Endothelial cell of umbilical vein (primary cell): Measurements from ENCODE around the gene RABEPK. TPM values are rescaled to one million over a fixed set of nuclear protein-coding genes. Genes with fewer than 3 reads are reported as not detected.

Source experiments
- BruUV-seq: library from RNA; stranded (reverse); fragments of 400-500 nt; replicated peaks from 2 replicates; lab custom pipeline; 2021; lab: Mats Ljungman, UMichigan
- CTCF ChIA-PET: fragments of 300-600, 350-600 bp; sonication (Branson Sonifier 250); formaldehyde crosslinking; loops from one replicate; lab custom pipeline; 2021; ENCODE audit warnings: antibody characterized with exemption, inconsistent platforms; lab: Charles Lee
- POLR2A ChIA-PET: fragments of 300-600, 350-600 bp; sonication (Branson Sonifier 250); formaldehyde crosslinking; loops from one replicate; lab custom pipeline; 2021; ENCODE audit warnings: antibody characterized with exemption, inconsistent platforms; lab: Charles Lee
- DNase-seq: peaks from one replicate; pipeline ENCODE4 v3.0.0-alpha.2; 2011; ENCODE audit warnings: low read depth, low spot score
- FAIRE-seq: peaks from 2 replicates; lab custom pipeline; 2011; peaks lifted over from hg19 to GRCh38; lab: Jason Lieb, UNC
- H2AFZ ChIP-seq: 2 replicates; pipeline ENCODE4 v1.6.0; 2012; ENCODE audit warnings: low read depth, low read length, control low read depth, inconsistent platforms
- H3K27ac ChIP-seq: 2 replicates; pipeline ENCODE4 v1.5.1; 2011; ENCODE audit warnings: low read depth, mild to moderate bottlenecking, control low read depth, low read length, moderate library complexity; ENCODE audit not compliant: insufficient read depth
- H3K27me3 ChIP-seq, 2 experiments: 2 replicates each; pipeline versions ENCODE4 v1.6.0 to v1.6.1; 2011; ENCODE audit warnings: low read length in 2 of 2, mixed read lengths in 1 of 2; ENCODE audit not compliant: control insufficient read depth in 2 of 2, insufficient read depth in 2 of 2
- H3K36me3 ChIP-seq, 2 experiments: 2 replicates in 1 of 2; 3 replicates in 1 of 2; pipeline ENCODE4 v1.5.1; 2011; ENCODE audit warnings: low read length in 2 of 2, mild to moderate bottlenecking in 1 of 2, moderate library complexity in 1 of 2; ENCODE audit not compliant: control insufficient read depth in 2 of 2, insufficient read depth in 2 of 2; ENCODE audit errors: extremely low read depth in 1 of 2
- H3K4me1 ChIP-seq: 3 replicates; pipeline ENCODE4 v1.5.1; 2011; ENCODE audit warnings: mild to moderate bottlenecking, low read length; ENCODE audit not compliant: control insufficient read depth, insufficient read depth; ENCODE audit errors: extremely low read depth
- H3K4me2 ChIP-seq: 2 replicates; pipeline ENCODE4 v1.6.1; 2011; ENCODE audit warnings: low read length, control low read depth, mixed read lengths; ENCODE audit not compliant: insufficient read depth
- H3K4me3 ChIP-seq, 3 experiments: fragments of 200-600 bp in 1 of 3; sonication (generic), shearing (Covaris generic) in 1 of 3; replicated peaks in 1 of 3; 2 replicates each; pipeline ENCODE4 v1.5.1; 2011 to 2016; ENCODE audit warnings: control low read depth in 3 of 3, low read length in 3 of 3, mild to moderate bottlenecking in 2 of 3, inconsistent platforms in 1 of 3, low read depth in 1 of 3, moderate library complexity in 1 of 3; ENCODE audit not compliant: insufficient read depth in 1 of 3
- H3K79me2 ChIP-seq: 2 replicates; pipeline ENCODE4 v1.6.0; 2012; ENCODE audit warnings: low read length, inconsistent platforms; ENCODE audit not compliant: control insufficient read depth, insufficient read depth
- H3K9ac ChIP-seq: replicated peaks from 2 replicates; pipeline ENCODE3; 2011; ENCODE audit warnings: low read length, control low read depth; ENCODE audit not compliant: insufficient read depth; ENCODE audit errors: extremely low read depth
- H3K9me1 ChIP-seq: replicated peaks from 3 replicates; pipeline ENCODE4 v1.6.0; 2011; ENCODE audit warnings: mild to moderate bottlenecking, low read length; ENCODE audit not compliant: control insufficient read depth, insufficient read depth; ENCODE audit errors: extremely low read depth
- H3K9me3 ChIP-seq: replicated peaks from 2 replicates; pipeline ENCODE4 v1.5.1; 2012; ENCODE audit warnings: low read length, inconsistent platforms; ENCODE audit not compliant: control insufficient read depth, insufficient read depth
- H4K20me1 ChIP-seq: replicated peaks from 2 replicates; pipeline ENCODE3; 2011; ENCODE audit warnings: mild to moderate bottlenecking, low read length; ENCODE audit not compliant: control insufficient read depth, insufficient read depth; ENCODE audit errors: extremely low read depth
- EZH2 ChIP-seq: IDR thresholded peaks from 2 replicates; pipeline ENCODE4 v1.6.1; 2012; ENCODE audit warnings: borderline replicate concordance, low read depth, mild to moderate bottlenecking, moderate library complexity, low read length, inconsistent platforms; ENCODE audit not compliant: severe bottlenecking
- FOS ChIP-seq: IDR thresholded peaks from 2 replicates; pipeline ENCODE4 v1.6.1; 2011; ENCODE audit warnings: mild to moderate bottlenecking, low read length, moderate library complexity, borderline replicate concordance; ENCODE audit not compliant: insufficient read depth
- GATA2 ChIP-seq: IDR thresholded peaks from 2 replicates; pipeline ENCODE4 v1.7.0; 2011; ENCODE audit warnings: low read depth, mild to moderate bottlenecking, moderate library complexity, mixed read lengths, low read length; ENCODE audit not compliant: insufficient read length, insufficient read depth
- dilution Hi-C: fragments of 300-500 bp; cut with MboI; formaldehyde crosslinking; loops from one replicate; pipeline ENCODE4 v1.15.0; 2019; ENCODE audit warnings: low sequenced_read_pairs; ENCODE audit not compliant: extremely low pct_ligation_motif_present
- intact Hi-C: fragments of 100-400 bp; cut with micrococcal nuclease; formaldehyde crosslinking; loops from one replicate; pipeline ENCODE4 v1.10.0; 2022
- polyA plus RNA-seq, 4 experiments: library from polyadenylated mRNA; depleted of rRNA in 3 of 4; stranded (reverse) in 3 of 4; unstranded in 1 of 4; fragments of >200 nt; gene quantifications; 2 replicates each; pipeline versions ENCODE4 v1.2.1 to v1.2.3, GENCODE V29; 2011 to 2012; ENCODE audit warnings: missing spikeins in 1 of 4
- small RNA-seq: library from RNA; depleted of rRNA; stranded (forward); fragments of <200 nt; gene quantifications from one replicate; pipeline ENCODE3, GENCODE V24; 2012; ENCODE audit warnings: low replicate concordance, low read depth; ENCODE audit not compliant: insufficient read depth, insufficient read length
- total RNA-seq: library from RNA; stranded (reverse); gene quantifications from 2 replicates; pipeline ENCODE4 v1.2.3, GENCODE V29; 2021
- TF ChIP-seq, protein P1 (sequence below), 2 donors: IDR thresholded peaks; 1 replicate in 1 of 2; 2 replicates in 1 of 2; pipeline ENCODE4 v1.5.1; 2011; ENCODE audit warnings: low read length in 2 of 2, mild to moderate bottlenecking in 2 of 2, moderate library complexity in 2 of 2, control low read depth in 1 of 2, inconsistent platforms in 1 of 2, low read depth in 1 of 2; ENCODE audit not compliant: insufficient read depth in 1 of 2; ENCODE audit errors: extremely low read depth in 1 of 2

Gene RABEPK
- total and polyA plus RNA-seq, 2 donors (not counting 3 experiments of a cell fraction or from before 2014, with no cell fraction given) = 18.2 to 23.0 TPM

- H3K9me3 ChIP-seq = no peaks in the 10 kb centered on the region
- peaks cover 2% of the 10 kb centered on the region for H4K20me1 ChIP-seq
- no peak overlapping the region for H3K9ac ChIP-seq
- H3K27me3 ChIP-seq = no peaks in the 10 kb centered on the region
- TF ChIP-seq, protein P1, sequence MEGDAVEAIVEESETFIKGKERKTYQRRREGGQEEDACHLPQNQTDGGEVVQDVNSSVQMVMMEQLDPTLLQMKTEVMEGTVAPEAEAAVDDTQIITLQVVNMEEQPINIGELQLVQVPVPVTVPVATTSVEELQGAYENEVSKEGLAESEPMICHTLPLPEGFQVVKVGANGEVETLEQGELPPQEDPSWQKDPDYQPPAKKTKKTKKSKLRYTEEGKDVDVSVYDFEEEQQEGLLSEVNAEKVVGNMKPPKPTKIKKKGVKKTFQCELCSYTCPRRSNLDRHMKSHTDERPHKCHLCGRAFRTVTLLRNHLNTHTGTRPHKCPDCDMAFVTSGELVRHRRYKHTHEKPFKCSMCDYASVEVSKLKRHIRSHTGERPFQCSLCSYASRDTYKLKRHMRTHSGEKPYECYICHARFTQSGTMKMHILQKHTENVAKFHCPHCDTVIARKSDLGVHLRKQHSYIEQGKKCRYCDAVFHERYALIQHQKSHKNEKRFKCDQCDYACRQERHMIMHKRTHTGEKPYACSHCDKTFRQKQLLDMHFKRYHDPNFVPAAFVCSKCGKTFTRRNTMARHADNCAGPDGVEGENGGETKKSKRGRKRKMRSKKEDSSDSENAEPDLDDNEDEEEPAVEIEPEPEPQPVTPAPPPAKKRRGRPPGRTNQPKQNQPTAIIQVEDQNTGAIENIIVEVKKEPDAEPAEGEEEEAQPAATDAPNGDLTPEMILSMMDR (IDR thresholded peaks at IDR 0.05; ENCODE audit: extremely low read depth in 1 of 2, insufficient read depth in 1 of 2, low read depth in 1 of 2, low read length in 2 of 2) = no peak
- TF ChIP-seq EZH2 = no peak
- no peak for TF ChIP-seq GATA2
- no peak for TF ChIP-seq FOS
- H3K4me2 ChIP-seq = no peak overlapping the region
- no peaks in the 10 kb centered on the region for H3K9me1 ChIP-seq
- ChIA-PET CTCF (interaction anchor here (1.0 kb wide), 1 partner anchor 33 kb away, joined by 3 read pairs; no protein-coding TSS in a partner anchor), POLR2A (no interaction called here)
- no peaks in the 10 kb centered on the region for H3K36me3 ChIP-seq
- DNase-seq = no peak
- H3K4me1 ChIP-seq = no peaks in the 10 kb centered on the region
- dilution Hi-C loops = no loop called here
- H2AFZ ChIP-seq = no peak overlapping the region
- no peak overlapping the region for H3K27ac ChIP-seq
- intact Hi-C loops = no loop called here
- no peak for FAIRE-seq
- BruUV-seq = no TSS peak
- peaks cover 66% of the 10 kb centered on the region for H3K79me2 ChIP-seq
- H3K4me3 ChIP-seq = no peak overlapping the region
Measured at GRCh38 chr9:125280945-125281344, 80.6 kb downstream of the RABEPK start.

Small RNA genes lying within 50 kb of the gene (small RNA-seq; reads per million reads assigned to genes)
- not detected for gene AL354710.1

Other genes with a start within 250 kb of the RABEPK start
- gene SCAI, start 57.0 kb upstream of the RABEPK start, total RNA-seq = 6.9 and 9.3 TPM in 2 replicates
- 1.5 and 2.0 TPM in 2 replicates for gene SCAI, start 57.0 kb upstream of the RABEPK start, polyA plus RNA-seq
- 42.1 and 42.6 TPM in 2 replicates for gene PPP6C, start 10.7 kb upstream of the RABEPK start, total RNA-seq
- 14.6 and 19.3 TPM in 2 replicates for gene PPP6C, start 10.7 kb upstream of the RABEPK start, polyA plus RNA-seq
- 514 and 538 TPM in 2 replicates for gene HSPA5, start 40.8 kb downstream of the RABEPK start, total RNA-seq
- gene HSPA5, start 40.8 kb downstream of the RABEPK start, polyA plus RNA-seq = 189 and 247 TPM in 2 replicates
- gene GAPVD1, start 61.3 kb downstream of the RABEPK start, total RNA-seq = 49.2 and 53.2 TPM in 2 replicates
- 8.4 and 10.7 TPM in 2 replicates for gene GAPVD1, start 61.3 kb downstream of the RABEPK start, polyA plus RNA-seq